ENCODE measurements around the gene SCAI. TPM values are rescaled to one million over a fixed set of nuclear protein-coding genes. Genes with fewer than 3 reads are reported as not detected.
"Not testable (repeated sequence)": the region's sequence is repeated elsewhere in the genome, so short reads cannot be mapped to it uniquely, and the experiment has no call there.

SCAI gene
- total RNA-seq, 2 experiments from 2014 or later, result 12.6 to 12.8 TPM

GRCh38 chr9:125085703-125086477 lies 57.4 kb downstream of the SCAI start:
- POLR2A ChIA-PET, result no interaction called here
- Mint-ChIP-seq H3K27ac (no peak overlapping the region), H3K27me3 (no peaks in the 10 kb centered on the region), H3K36me3 (peaks cover 28% of the 10 kb centered on the region), H3K4me3 (no peak overlapping the region), H3K4me1 (peaks cover 5% of the 10 kb centered on the region), H3K9me3 (peaks cover 18% of the 10 kb centered on the region)
- ATAC-seq (ENCODE audit: low read depth), result no peak
- DNase-seq, result no peak

- peaks cover 24% of the 10 kb centered on the region for H3K9me3 Mint-ChIP-seq
- H3K4me3 Mint-ChIP-seq; ATAC-seq (ENCODE audit: low read depth); H3K27ac Mint-ChIP-seq; DNase-seq; H3K27me3 Mint-ChIP-seq; POLR2A ChIA-PET; H3K4me1 Mint-ChIP-seq: not testable (repeated sequence)
- peaks cover 31% of the 10 kb centered on the region for H3K36me3 Mint-ChIP-seq
Measured at GRCh38 chr9:125082197-125082596, 61.1 kb downstream of the SCAI start.

GRCh38 chr9:125080797-125081196 lies 62.5 kb downstream of the SCAI start:
- H3K36me3 Mint-ChIP-seq, result peaks cover 30% of the 10 kb centered on the region
- DNase-seq; H3K4me1 Mint-ChIP-seq; H3K4me3 Mint-ChIP-seq; H3K27me3 Mint-ChIP-seq; POLR2A ChIA-PET; H3K27ac Mint-ChIP-seq; ATAC-seq (ENCODE audit: low read depth): not testable (repeated sequence)
- peaks cover 24% of the 10 kb centered on the region for H3K9me3 Mint-ChIP-seq

GRCh38 chr9:125079931-125080330 lies 63.4 kb downstream of the SCAI start:
- POLR2A ChIA-PET, result no interaction called here
- H3K4me3 Mint-ChIP-seq, result no peak overlapping the region
- ATAC-seq (ENCODE audit: low read depth) (no peak), DNase-seq (no peak)
- no peak overlapping the region for H3K27ac Mint-ChIP-seq
- peaks cover 28% of the 10 kb centered on the region for H3K36me3 Mint-ChIP-seq
- no peaks in the 10 kb centered on the region for H3K4me1 Mint-ChIP-seq
- no peaks in the 10 kb centered on the region for H3K27me3 Mint-ChIP-seq
- H3K9me3 Mint-ChIP-seq, result peaks cover 24% of the 10 kb centered on the region

GRCh38 chr9:125075997-125076396 lies 67.3 kb downstream of the SCAI start:
- POLR2A ChIA-PET, result no interaction called here
- H3K4me3 Mint-ChIP-seq, result no peak overlapping the region
- H3K27ac Mint-ChIP-seq, result no peak overlapping the region
- ATAC-seq (ENCODE audit: low read depth), result no peak
- H3K4me1 Mint-ChIP-seq, result no peaks in the 10 kb centered on the region
- no peak for DNase-seq
- H3K27me3 Mint-ChIP-seq, result no peaks in the 10 kb centered on the region
- H3K36me3 Mint-ChIP-seq, result peaks cover 10% of the 10 kb centered on the region
- peaks cover 7% of the 10 kb centered on the region for H3K9me3 Mint-ChIP-seq

- no peak for DNase-seq
- no peaks in the 10 kb centered on the region for H3K4me1 Mint-ChIP-seq
- H3K4me3 Mint-ChIP-seq, result no peak overlapping the region
- H3K27me3 Mint-ChIP-seq, result no peaks in the 10 kb centered on the region
- POLR2A ChIA-PET, result no interaction called here
- H3K36me3 Mint-ChIP-seq, result peaks cover 3% of the 10 kb centered on the region
- H3K9me3 Mint-ChIP-seq, result no peaks in the 10 kb centered on the region
- ATAC-seq (ENCODE audit: low read depth), result no peak
- no peak overlapping the region for H3K27ac Mint-ChIP-seq
Measured at GRCh38 chr9:125074976-125075375, 68.4 kb downstream of the SCAI start.

- Mint-ChIP-seq H3K27ac (no peak overlapping the region), H3K9me3 (no peaks in the 10 kb centered on the region), H3K4me3 (no peak overlapping the region), H3K36me3 (peaks cover 1% of the 10 kb centered on the region), H3K27me3 (no peaks in the 10 kb centered on the region), H3K4me1 (peaks cover 2% of the 10 kb centered on the region)
- ATAC-seq (ENCODE audit: low read depth), result no peak
- POLR2A ChIA-PET, result no interaction called here
- DNase-seq, result no peak
Measured at GRCh38 chr9:125066839-125067619, 76.3 kb downstream of the SCAI start.

- POLR2A ChIA-PET, result no interaction called here
- H3K9me3 Mint-ChIP-seq, result no peaks in the 10 kb centered on the region
- H3K4me1 Mint-ChIP-seq, result no peaks in the 10 kb centered on the region
- no peak overlapping the region for H3K27ac Mint-ChIP-seq
- ATAC-seq (ENCODE audit: low read depth) (no peak), DNase-seq (no peak)
- H3K27me3 Mint-ChIP-seq, result no peaks in the 10 kb centered on the region
- no peak overlapping the region for H3K4me3 Mint-ChIP-seq
- H3K36me3 Mint-ChIP-seq, result peaks cover 4% of the 10 kb centered on the region
Measured at GRCh38 chr9:125061391-125061790, 81.9 kb downstream of the SCAI start.

- no peaks in the 10 kb centered on the region for H3K27me3 Mint-ChIP-seq
- H3K36me3 Mint-ChIP-seq, result peaks cover 15% of the 10 kb centered on the region
- ATAC-seq (ENCODE audit: low read depth) (no peak), DNase-seq (no peak)
- POLR2A ChIA-PET, result no interaction called here
- no peak overlapping the region for H3K4me3 Mint-ChIP-seq
- H3K9me3 Mint-ChIP-seq, result no peaks in the 10 kb centered on the region
- H3K4me1 Mint-ChIP-seq, result peaks cover 2% of the 10 kb centered on the region
- H3K27ac Mint-ChIP-seq, result no peak overlapping the region
Measured at GRCh38 chr9:125049212-125050049, 93.9 kb downstream of the SCAI start.

- no peak for ATAC-seq (ENCODE audit: low read depth)
- no peak for DNase-seq
- POLR2A ChIA-PET, result no interaction called here
- peaks cover 2% of the 10 kb centered on the region for H3K4me1 Mint-ChIP-seq
- H3K9me3 Mint-ChIP-seq, result no peaks in the 10 kb centered on the region
- H3K27ac Mint-ChIP-seq, result no peak overlapping the region
- H3K4me3 Mint-ChIP-seq, result no peak overlapping the region
- H3K36me3 Mint-ChIP-seq, result peaks cover 16% of the 10 kb centered on the region
- H3K27me3 Mint-ChIP-seq, result no peaks in the 10 kb centered on the region
Measured at GRCh38 chr9:125043631-125044030, 99.7 kb downstream of the SCAI start.

GRCh38 chr9:125043148-125043547 lies 100.2 kb downstream of the SCAI start:
- H3K27me3 Mint-ChIP-seq, result no peaks in the 10 kb centered on the region
- H3K9me3 Mint-ChIP-seq, result no peaks in the 10 kb centered on the region
- peaks cover 2% of the 10 kb centered on the region for H3K4me1 Mint-ChIP-seq
- POLR2A ChIA-PET, result interaction anchor here (0.7 kb wide), 1 partner anchor 93 kb away, joined by 5 read pairs; no protein-coding TSS in a partner anchor
- peaks cover 16% of the 10 kb centered on the region for H3K36me3 Mint-ChIP-seq
- ATAC-seq (ENCODE audit: low read depth), result no peak
- H3K4me3 Mint-ChIP-seq, result no peak overlapping the region
- no peak overlapping the region for H3K27ac Mint-ChIP-seq
- no peak for DNase-seq

GRCh38 chr9:125038166-125038565 lies 105.2 kb downstream of the SCAI start:
- POLR2A ChIA-PET, result no interaction called here
- no peaks in the 10 kb centered on the region for H3K9me3 Mint-ChIP-seq
- DNase-seq (no peak), ATAC-seq (ENCODE audit: low read depth) (no peak)
- no peaks in the 10 kb centered on the region for H3K27me3 Mint-ChIP-seq
- no peak overlapping the region for H3K27ac Mint-ChIP-seq
- no peaks in the 10 kb centered on the region for H3K36me3 Mint-ChIP-seq
- H3K4me3 Mint-ChIP-seq, result no peak overlapping the region
- H3K4me1 Mint-ChIP-seq, result no peaks in the 10 kb centered on the region

GRCh38 chr9:125028041-125028440 lies 115.3 kb downstream of the SCAI start:
- Mint-ChIP-seq H3K36me3 (peaks cover 12% of the 10 kb centered on the region), H3K4me3 (no peak overlapping the region), H3K27me3 (no peaks in the 10 kb centered on the region), H3K4me1 (peaks cover 2% of the 10 kb centered on the region), H3K9me3 (no peaks in the 10 kb centered on the region), H3K27ac (no peak overlapping the region)
- POLR2A ChIA-PET, result no interaction called here
- ATAC-seq (ENCODE audit: low read depth), result no peak
- no peak for DNase-seq

All from activated naive CD8-positive, alpha-beta T cell treated with anti-CD3 and anti-CD28 coated beads, Interleukin-2, amount 10 ng/mL, durations not matched to agents 7 days and 5 days (primary cell).